K562 (cell line): Measurements from ENCODE around the gene KCNJ10.

Experiments
- CBFB ChIP-seq: sonication (generic); formaldehyde crosslinking; IDR thresholded peaks from 2 replicates; pipeline ENCODE4 v1.4.0; 2020; ENCODE audit warnings: mild to moderate bottlenecking, missing genetic modification reagents
- CCAR2 ChIP-seq: fragments of 200-400 bp; formaldehyde crosslinking; IDR thresholded peaks from 2 replicates; pipeline ENCODE4 v1.6.1; 2017; ENCODE audit warnings: mild to moderate bottlenecking, low read depth, low read length
- KAT8 ChIP-seq: fragments of 450-650 bp; IDR thresholded peaks from 2 replicates; pipeline ENCODE4 v1.6.1; 2016; ENCODE audit warnings: low read depth, mild to moderate bottlenecking
- POLR2A ChIP-seq: fragments of 450-650 bp; conservative IDR thresholded peaks from 2 replicates; pipeline ENCODE4 v1.6.1; 2016
- POLR2AphosphoS5 ChIP-seq: IDR thresholded peaks from 2 replicates; pipeline ENCODE4 v1.6.1; 2011; ENCODE audit warnings: mild to moderate bottlenecking, low read depth, low read length, moderate library complexity; ENCODE audit not compliant: control insufficient read depth, insufficient read depth
- SREBF1 ChIP-seq: fragments of 150-350 bp; IDR thresholded peaks from 2 replicates; pipeline ENCODE4 v1.6.1; 2014; ENCODE audit warnings: antibody characterized with exemption, low read depth, low read length, borderline replicate concordance
- YY1 ChIP-seq, 3 experiments: IDR thresholded peaks; 2 replicates each; pipeline ENCODE4 v1.6.1; 2011; ENCODE audit warnings: low read length in 2 of 3, mild to moderate bottlenecking in 2 of 3, moderate library complexity in 2 of 3, borderline replicate concordance in 1 of 3, control low read depth in 1 of 3, low read depth in 1 of 3; ENCODE audit not compliant: insufficient read depth in 3 of 3, insufficient replicate concordance in 2 of 3, control insufficient read depth in 1 of 3, insufficient read length in 1 of 3; ENCODE audit errors: extremely low read depth in 1 of 3
- ZNF324 ChIP-seq: fragments of 250-450 bp; sonication (Bioruptor Pico); IDR thresholded peaks from 2 replicates; pipeline ENCODE4 v1.4.0; 2020; ENCODE audit warnings: mild to moderate bottlenecking
- ZNF589 ChIP-seq: fragments of 200-800 bp; sonication (Bioruptor generic); IDR thresholded peaks from 2 replicates; pipeline ENCODE4 v1.6.1; 2016; ENCODE audit warnings: low read depth, missing genetic modification characterization, missing compliant biosample characterization
- ZNF77 ChIP-seq: fragments of 250-450 bp; sonication (Bioruptor Pico); IDR thresholded peaks from 2 replicates; pipeline ENCODE4 v1.5.0; 2020
- TF ChIP-seq, protein P1 (sequence below), 3 experiments: IDR thresholded peaks in 2 of 3; conservative IDR thresholded peaks in 1 of 3; 2 replicates each; pipeline ENCODE4 v1.5.1; 2011 to 2012; ENCODE audit warnings: low read length in 3 of 3, mild to moderate bottlenecking in 3 of 3, control low read depth in 2 of 3, improper control_type of control experiment in 1 of 3, inconsistent platforms in 1 of 3, low read depth in 1 of 3, mixed read lengths in 1 of 3, moderate library complexity in 1 of 3; ENCODE audit not compliant: insufficient read depth in 2 of 3

DNA sequence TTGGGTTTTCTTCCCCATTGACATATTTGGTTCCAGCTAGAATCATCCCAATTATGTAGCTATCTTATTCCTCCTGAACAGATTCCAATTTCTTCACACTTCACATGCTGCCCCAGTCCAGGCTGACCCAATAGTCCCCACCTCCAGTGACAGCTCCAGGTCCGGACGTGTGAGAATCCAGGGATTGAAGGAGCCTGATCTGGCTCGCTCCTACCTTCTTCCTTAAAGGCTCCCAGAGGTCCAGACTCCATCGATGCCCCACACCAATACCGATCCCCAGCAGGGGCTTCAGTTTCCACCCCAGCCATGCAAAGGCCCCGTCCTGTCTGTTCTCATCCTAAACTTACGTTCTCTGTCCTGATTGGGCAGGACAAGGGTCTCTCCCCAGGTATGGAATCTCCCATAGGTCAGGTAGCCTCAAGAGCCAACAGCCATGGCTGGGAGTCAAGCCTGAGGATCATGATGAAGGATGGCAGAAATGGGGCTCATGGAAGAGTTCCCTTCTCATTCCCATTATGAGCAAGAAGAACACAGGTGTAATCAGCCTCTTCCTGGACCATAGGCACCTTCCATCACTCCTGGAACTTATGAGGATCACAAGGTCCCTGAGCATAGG lies 95.5 kb downstream of the KCNJ10 start:
- TF ChIP-seq POLR2A = no peak
- no peak for TF ChIP-seq SREBF1
- no peak for TF ChIP-seq KAT8
- TF ChIP-seq ZNF77 (CRISPR knock-in tag) = no peak
- TF ChIP-seq CBFB = no peak
- TF ChIP-seq POLR2AphosphoS5 = no peak
- TF ChIP-seq, protein P1, sequence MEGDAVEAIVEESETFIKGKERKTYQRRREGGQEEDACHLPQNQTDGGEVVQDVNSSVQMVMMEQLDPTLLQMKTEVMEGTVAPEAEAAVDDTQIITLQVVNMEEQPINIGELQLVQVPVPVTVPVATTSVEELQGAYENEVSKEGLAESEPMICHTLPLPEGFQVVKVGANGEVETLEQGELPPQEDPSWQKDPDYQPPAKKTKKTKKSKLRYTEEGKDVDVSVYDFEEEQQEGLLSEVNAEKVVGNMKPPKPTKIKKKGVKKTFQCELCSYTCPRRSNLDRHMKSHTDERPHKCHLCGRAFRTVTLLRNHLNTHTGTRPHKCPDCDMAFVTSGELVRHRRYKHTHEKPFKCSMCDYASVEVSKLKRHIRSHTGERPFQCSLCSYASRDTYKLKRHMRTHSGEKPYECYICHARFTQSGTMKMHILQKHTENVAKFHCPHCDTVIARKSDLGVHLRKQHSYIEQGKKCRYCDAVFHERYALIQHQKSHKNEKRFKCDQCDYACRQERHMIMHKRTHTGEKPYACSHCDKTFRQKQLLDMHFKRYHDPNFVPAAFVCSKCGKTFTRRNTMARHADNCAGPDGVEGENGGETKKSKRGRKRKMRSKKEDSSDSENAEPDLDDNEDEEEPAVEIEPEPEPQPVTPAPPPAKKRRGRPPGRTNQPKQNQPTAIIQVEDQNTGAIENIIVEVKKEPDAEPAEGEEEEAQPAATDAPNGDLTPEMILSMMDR (IDR thresholded peaks at IDR 0.05 in 2 of 3, conservative IDR thresholded peaks at IDR 0.05 in 1 of 3; ENCODE audit: insufficient read depth in 2 of 3, low read depth in 1 of 3, low read length in 3 of 3) = no peak
- TF ChIP-seq CCAR2 = no peak
- TF ChIP-seq YY1 (IDR thresholded peaks at IDR 0.05; ENCODE audit: borderline replicate concordance in 1 of 3, control insufficient read depth in 1 of 3, extremely low read depth in 1 of 3, insufficient read depth in 3 of 3, insufficient read length in 1 of 3, insufficient replicate concordance in 2 of 3, low read depth in 1 of 3, low read length in 2 of 3) = no peak
- no peak for TF ChIP-seq ZNF589
- no peak for TF ChIP-seq ZNF324 (CRISPR knock-in tag)
